Raji (cell line): ENCODE measurements around the gene ITFG1.

ENCODE experiments used
- POLR2A ChIP-seq: IDR thresholded peaks from 2 replicates; pipeline ENCODE4 v1.6.1; 2011; ENCODE audit warnings: low read depth, low read length, control low read depth; ENCODE audit not compliant: insufficient read depth

Gene ITFG1

DNA sequence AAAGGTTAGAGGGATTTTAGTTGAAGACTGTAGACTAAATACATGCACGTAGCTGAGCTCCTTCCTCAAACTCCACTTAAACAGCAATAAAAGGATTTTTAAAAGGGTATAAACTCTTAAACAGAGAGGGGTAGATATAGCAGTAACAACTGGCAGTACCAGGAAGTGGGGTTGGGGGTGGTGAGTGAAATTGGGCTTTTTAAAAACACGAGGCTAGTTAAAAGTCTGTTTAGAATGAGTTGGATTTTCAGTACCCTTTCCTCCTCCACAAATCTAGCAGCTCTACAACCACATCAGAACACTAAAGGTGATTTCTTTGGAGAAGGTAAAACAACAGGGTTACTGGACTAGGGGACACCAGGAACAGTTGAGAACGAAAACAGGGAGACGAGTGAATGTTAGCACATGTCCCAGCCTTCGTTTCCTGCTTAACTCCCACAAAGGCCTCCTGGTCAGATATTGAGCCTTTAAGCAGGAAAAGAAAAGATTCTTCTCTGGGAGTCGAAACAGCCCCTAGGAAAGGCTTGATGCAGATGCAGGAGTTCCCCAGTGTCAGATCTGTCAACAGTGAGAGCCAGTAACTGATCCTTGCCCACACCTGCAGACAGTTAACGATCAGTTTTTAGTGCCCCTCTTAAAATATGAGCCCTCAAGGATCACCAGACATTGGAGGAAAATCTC is 331.0 kb downstream of the ITFG1 start:
- TF ChIP-seq POLR2A = no peak

DNA sequence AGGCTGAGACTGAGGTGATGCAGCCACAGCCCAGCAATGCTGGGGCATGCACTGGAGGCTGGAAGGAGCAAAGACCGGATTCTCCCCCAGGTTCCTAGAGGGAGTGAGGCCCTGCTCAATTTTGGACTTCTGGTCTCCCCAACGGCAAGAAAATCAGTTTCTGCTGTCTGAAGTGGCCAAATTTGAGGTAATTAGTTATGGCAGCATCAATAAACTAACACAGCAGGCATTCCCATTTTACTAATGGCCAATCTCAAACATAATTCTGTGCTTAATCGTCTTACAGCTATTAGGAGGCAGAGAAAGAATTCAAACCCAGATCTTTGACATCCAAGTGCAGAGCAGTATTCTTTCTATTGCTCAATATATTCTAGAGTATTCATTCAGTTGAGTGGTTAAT is 333.3 kb downstream of the ITFG1 start:
- TF ChIP-seq POLR2A = no peak

DNA sequence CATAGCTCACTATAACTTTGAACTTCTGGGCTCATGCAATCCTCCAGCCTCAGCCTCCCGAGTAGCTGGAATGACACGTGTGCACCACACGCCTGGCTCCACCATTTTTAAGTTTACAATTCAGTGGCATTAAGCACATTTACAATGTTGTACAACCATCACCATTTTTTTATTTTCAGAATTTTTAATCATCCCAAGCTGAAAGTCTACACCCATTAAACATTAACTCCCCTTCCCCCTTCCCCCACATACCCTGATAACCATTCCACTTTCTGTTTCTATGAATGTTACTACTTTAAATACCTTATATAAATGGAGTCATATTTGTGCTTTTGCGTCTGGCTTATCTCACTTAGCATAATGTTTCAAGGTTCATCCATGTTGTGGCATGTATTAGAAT is 335.1 kb downstream of the ITFG1 start:
- no peak for TF ChIP-seq POLR2A

GRCh38 chr16:47113130-47113529 is 347.7 kb downstream of the ITFG1 start:
- TF ChIP-seq POLR2A = no peak

- TF ChIP-seq POLR2A = no peak
Observed at GRCh38 chr16:47110939-47111338, 349.9 kb downstream of the ITFG1 start.

DNA sequence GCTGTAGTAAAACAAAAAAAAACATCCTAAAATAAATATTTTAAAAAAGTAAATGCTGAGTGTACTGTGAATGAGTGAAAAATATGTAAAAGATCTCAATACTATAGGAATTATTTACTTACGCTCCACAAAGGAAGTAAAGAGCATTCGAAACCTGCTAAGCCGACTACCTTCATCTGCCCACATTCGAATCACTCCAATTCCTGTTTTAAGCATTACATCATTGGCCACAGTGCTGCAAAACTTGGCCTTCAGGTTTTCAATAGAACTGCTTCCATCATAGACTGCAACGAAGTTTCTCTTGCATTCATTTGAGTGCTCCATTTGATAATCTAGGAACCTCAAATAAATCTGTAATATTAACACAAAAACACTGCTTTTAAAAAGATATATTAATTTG is 351.5 kb downstream of the ITFG1 start:
- TF ChIP-seq POLR2A = no peak
